GM23248 (cell line): Measurements from ENCODE around the gene SMPD3. TPM values are rescaled to one million over a fixed set of nuclear protein-coding genes. Genes with fewer than 3 reads are reported as not detected.

Experiments used
- DNase-seq: peaks from one replicate; pipeline ENCODE4 v3.0.0-alpha.2; 2015
- H2AFZ ChIP-seq: fragments of 200-600 bp; sonication (generic); 2 replicates; pipeline ENCODE4 v1.6.1; 2016; ENCODE audit warnings: antibody characterized with exemption
- H3F3A ChIP-seq: fragments of 200-600 bp; sonication (generic); 2 replicates; pipeline ENCODE4 v1.6.1; 2016; ENCODE audit warnings: mild to moderate bottlenecking, antibody characterized with exemption, mixed run types; ENCODE audit not compliant: insufficient read depth
- H3K27ac ChIP-seq: fragments of 200-600 bp; sonication (generic); 2 replicates; pipeline ENCODE4 v1.5.1; 2016; ENCODE audit warnings: mild to moderate bottlenecking
- H3K27me3 ChIP-seq: fragments of 200-600 bp; sonication (generic); replicated peaks from 2 replicates; pipeline ENCODE4 v1.6.1; 2016; ENCODE audit warnings: mild to moderate bottlenecking; ENCODE audit not compliant: insufficient read depth
- H3K36me3 ChIP-seq: fragments of 200-600 bp; sonication (generic); 2 replicates; pipeline ENCODE4 v1.6.1; 2016; ENCODE audit warnings: low read depth, mild to moderate bottlenecking
- H3K4me1 ChIP-seq: fragments of 200-600 bp; sonication (generic); 2 replicates; pipeline ENCODE4 v1.6.1; 2016; ENCODE audit warnings: mild to moderate bottlenecking; ENCODE audit not compliant: insufficient read depth
- H3K4me2 ChIP-seq: fragments of 200-600 bp; sonication (generic); one replicate; pipeline ENCODE4 v1.6.1; 2016; ENCODE audit warnings: mild to moderate bottlenecking; ENCODE audit not compliant: unreplicated experiment
- H3K4me3 ChIP-seq: fragments of 200-600 bp; sonication (generic); 2 replicates; pipeline ENCODE4 v1.5.1; 2016; ENCODE audit warnings: mild to moderate bottlenecking
- H3K79me2 ChIP-seq: fragments of 200-600 bp; sonication (generic); 2 replicates; pipeline ENCODE4 v1.6.1; 2016; ENCODE audit warnings: mild to moderate bottlenecking; ENCODE audit not compliant: insufficient read depth
- H3K9ac ChIP-seq: fragments of 200-600 bp; sonication (generic); 2 replicates; pipeline ENCODE4 v1.6.1; 2016; ENCODE audit warnings: mild to moderate bottlenecking
- H3K9me2 ChIP-seq: fragments of 200-600 bp; sonication (generic); 2 replicates; pipeline ENCODE4 v1.6.1; 2016; ENCODE audit warnings: mixed run types, mild to moderate bottlenecking, moderate library complexity; ENCODE audit not compliant: insufficient read depth
- H3K9me3 ChIP-seq: fragments of 200-600 bp; sonication (generic); one replicate; pipeline ENCODE4 v1.6.1; 2017; ENCODE audit warnings: low read depth
- H4K20me1 ChIP-seq: fragments of 200-600 bp; sonication (generic); 2 replicates; pipeline ENCODE4 v1.6.0; 2016; ENCODE audit not compliant: insufficient read depth
- EZH2 ChIP-seq: fragments of 200-600 bp; sonication (generic); IDR thresholded peaks from 2 replicates; pipeline ENCODE4 v1.6.1; 2018; ENCODE audit warnings: antibody characterized with exemption, mild to moderate bottlenecking; ENCODE audit not compliant: insufficient read depth, poor library complexity, severe bottlenecking
- EZH2phosphoT487 ChIP-seq: fragments of 200-600 bp; sonication (generic); IDR thresholded peaks from 2 replicates; pipeline ENCODE4 v1.6.1; 2018; ENCODE audit warnings: antibody characterized with exemption, moderate library complexity, mild to moderate bottlenecking, low read depth; ENCODE audit not compliant: insufficient read depth
- WGBS, 2 experiments: methylation state at CpG; one replicate each; pipeline ENCODE4 v1.1.6; 2015 to 2017; ENCODE audit warnings: low lambda C conversion rate in 2 of 2, low coverage in 1 of 2; ENCODE audit errors: missing lambda C conversion rate in 2 of 2; 5-methylcytosine and 5-hydroxymethylcytosine counted together
- in situ Hi-C: fragments of 300-500 bp; cut with MboI; formaldehyde crosslinking; loops from 2 replicates; pipeline ENCODE4 v1.15.0; 2020
- polyA plus RNA-seq: library from polyadenylated mRNA; unstranded; fragments of >200 nt; fragmentation: Nextera tagmentation; extraction: Ambion mirVana; gene quantifications from 2 replicates; pipeline ENCODE4 v1.2.1, GENCODE V29; 2016
- total RNA-seq: library from RNA; depleted of rRNA; stranded (reverse); fragments of >200 nt; shearing (Covaris generic); gene quantifications from 2 replicates; pipeline ENCODE4 v1.2.3, GENCODE V29; 2014

Gene SMPD3
- total and polyA plus RNA-seq, 2 experiments from 2014 or later, result 0.24 to 0.32 TPM

GRCh38 chr16:68432701-68433100 lies 15.6 kb downstream of the SMPD3 start:
- H3K79me2 ChIP-seq, result no peaks in the 10 kb centered on the region
- peaks cover 22% of the 10 kb centered on the region for H3K27me3 ChIP-seq
- no peak overlapping the region for H3K9ac ChIP-seq
- no peak for TF ChIP-seq EZH2
- no peak for TF ChIP-seq EZH2phosphoT487
- H3K9me3 ChIP-seq, result no peaks in the 10 kb centered on the region
- no peaks in the 10 kb centered on the region for H3K9me2 ChIP-seq
- H3K27ac ChIP-seq, result no peak overlapping the region
- no peak overlapping the region for H2AFZ ChIP-seq
- no peaks in the 10 kb centered on the region for H3F3A ChIP-seq
- no peak overlapping the region for H3K4me2 ChIP-seq
- WGBS, 2 experiments, result 59 to 61% methylated on average over 4 of the region's 4 CpGs
- in situ Hi-C loops, result no loop called here
- no peaks in the 10 kb centered on the region for H3K36me3 ChIP-seq
- H4K20me1 ChIP-seq, result no peaks in the 10 kb centered on the region
- DNase-seq, result no peak
- no peak overlapping the region for H3K4me3 ChIP-seq
- no peaks in the 10 kb centered on the region for H3K4me1 ChIP-seq

GRCh38 chr16:68429076-68429854 lies 19.0 kb downstream of the SMPD3 start:
- Histone ChIP-seq H3K4me3 (no peak overlapping the region), H3K36me3 (no peaks in the 10 kb centered on the region), H3K9ac (no peak overlapping the region), H3K27ac (no peak overlapping the region), H4K20me1 (no peaks in the 10 kb centered on the region), H3F3A (no peaks in the 10 kb centered on the region), H3K4me2 (no peak overlapping the region), H3K4me1 (no peaks in the 10 kb centered on the region), H3K9me3 (no peaks in the 10 kb centered on the region), H2AFZ (no peak overlapping the region), H3K79me2 (no peaks in the 10 kb centered on the region), H3K27me3 (peaks cover 22% of the 10 kb centered on the region), H3K9me2 (no peaks in the 10 kb centered on the region)
- no peak for DNase-seq
- in situ Hi-C loops, result no loop called here
- TF ChIP-seq EZH2phosphoT487 (no peak), EZH2 (no peak)
- WGBS, 2 experiments, result 51 to 61% methylated on average over 4 of the region's 4 CpGs

GRCh38 chr16:68427649-68428303 lies 20.5 kb downstream of the SMPD3 start:
- TF ChIP-seq EZH2phosphoT487 (no peak), EZH2 (no peak)
- Histone ChIP-seq H3K9ac (no peak overlapping the region), H3K36me3 (no peaks in the 10 kb centered on the region), H3K79me2 (no peaks in the 10 kb centered on the region), H3K27me3 (peaks cover 21% of the 10 kb centered on the region), H3K4me3 (no peak overlapping the region), H3F3A (no peaks in the 10 kb centered on the region), H2AFZ (no peak overlapping the region), H3K9me3 (no peaks in the 10 kb centered on the region), H3K4me2 (no peak overlapping the region), H3K27ac (no peak overlapping the region), H3K4me1 (no peaks in the 10 kb centered on the region), H4K20me1 (no peaks in the 10 kb centered on the region), H3K9me2 (no peaks in the 10 kb centered on the region)
- 55 to 58% methylated on average over 4 to 5 of the region's 5 CpGs for WGBS, 2 experiments
- in situ Hi-C loops, result no loop called here
- no peak for DNase-seq

GRCh38 chr16:68426347-68426652 lies 22.0 kb downstream of the SMPD3 start:
- in situ Hi-C loops, result no loop called here
- Histone ChIP-seq H3K36me3 (no peaks in the 10 kb centered on the region), H3F3A (no peaks in the 10 kb centered on the region), H3K9ac (no peak overlapping the region), H2AFZ (no peak overlapping the region), H3K4me3 (no peak overlapping the region), H3K79me2 (no peaks in the 10 kb centered on the region), H3K9me2 (no peaks in the 10 kb centered on the region), H3K4me2 (no peak overlapping the region), H3K4me1 (no peaks in the 10 kb centered on the region), H4K20me1 (no peaks in the 10 kb centered on the region), H3K27me3 (peaks cover 22% of the 10 kb centered on the region; the same call in 1 of the 2 replicates), H3K27ac (no peak overlapping the region), H3K9me3 (no peaks in the 10 kb centered on the region)
- peak; percentile 43 for DNase-seq
- TF ChIP-seq EZH2, result no peak
- no peak for TF ChIP-seq EZH2phosphoT487
